A673 (cell line): ENCODE results near the gene C18orf32.

Experiments used
- EZH2 ChIP-seq: fragments of 200-600 bp; sonication (generic); IDR thresholded peaks from 2 replicates; pipeline ENCODE4 v1.6.1; 2017; ENCODE audit warnings: borderline replicate concordance, low read depth, mild to moderate bottlenecking, mixed read lengths, antibody characterized with exemption, low read length; ENCODE audit not compliant: poor library complexity, severe bottlenecking
- TF ChIP-seq, protein P1 (sequence below): fragments of 300-800, 200-600 bp; sonication (generic); conservative IDR thresholded peaks from 2 replicates; pipeline ENCODE4 v1.5.1; 2017; ENCODE audit warnings: low read depth, mild to moderate bottlenecking, antibody characterized with exemption, low read length, moderate library complexity, mixed read lengths

DNA sequence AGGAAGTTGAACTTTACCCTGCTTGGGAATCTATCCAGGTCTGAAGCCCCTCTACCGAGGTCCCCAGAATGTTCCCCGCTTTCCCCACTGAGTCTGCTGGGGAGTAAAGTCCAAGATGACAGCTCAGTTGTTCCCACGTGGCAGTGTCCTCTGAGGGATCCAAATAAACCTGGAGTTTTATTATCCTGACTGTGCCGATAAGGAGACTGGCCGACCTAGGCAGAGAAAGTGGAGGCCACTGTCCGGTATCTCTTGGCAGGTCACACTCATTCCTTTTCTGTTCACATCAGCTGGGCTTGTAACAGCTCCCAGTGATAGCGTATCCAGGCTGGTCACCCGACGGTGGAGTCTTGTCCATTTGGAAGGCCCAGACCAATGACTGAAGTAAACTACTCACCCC lies 27.5 kb upstream of the C18orf32 start:
- TF ChIP-seq, protein P1, sequence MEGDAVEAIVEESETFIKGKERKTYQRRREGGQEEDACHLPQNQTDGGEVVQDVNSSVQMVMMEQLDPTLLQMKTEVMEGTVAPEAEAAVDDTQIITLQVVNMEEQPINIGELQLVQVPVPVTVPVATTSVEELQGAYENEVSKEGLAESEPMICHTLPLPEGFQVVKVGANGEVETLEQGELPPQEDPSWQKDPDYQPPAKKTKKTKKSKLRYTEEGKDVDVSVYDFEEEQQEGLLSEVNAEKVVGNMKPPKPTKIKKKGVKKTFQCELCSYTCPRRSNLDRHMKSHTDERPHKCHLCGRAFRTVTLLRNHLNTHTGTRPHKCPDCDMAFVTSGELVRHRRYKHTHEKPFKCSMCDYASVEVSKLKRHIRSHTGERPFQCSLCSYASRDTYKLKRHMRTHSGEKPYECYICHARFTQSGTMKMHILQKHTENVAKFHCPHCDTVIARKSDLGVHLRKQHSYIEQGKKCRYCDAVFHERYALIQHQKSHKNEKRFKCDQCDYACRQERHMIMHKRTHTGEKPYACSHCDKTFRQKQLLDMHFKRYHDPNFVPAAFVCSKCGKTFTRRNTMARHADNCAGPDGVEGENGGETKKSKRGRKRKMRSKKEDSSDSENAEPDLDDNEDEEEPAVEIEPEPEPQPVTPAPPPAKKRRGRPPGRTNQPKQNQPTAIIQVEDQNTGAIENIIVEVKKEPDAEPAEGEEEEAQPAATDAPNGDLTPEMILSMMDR = no peak
- TF ChIP-seq EZH2 = no peak
